H9 (cell line): ENCODE results near the gene CDC37. TPM values are rescaled to one million over a fixed set of nuclear protein-coding genes. Genes with fewer than 3 reads are reported as not detected.
"Not testable (repeated sequence)": the region's sequence is repeated elsewhere in the genome, so short reads cannot be mapped to it uniquely, and the experiment has no call there.

Experiments
- DNase-seq: peaks from one replicate; pipeline ENCODE4 v3.0.0-alpha.2; 2017
- H2AFZ ChIP-seq: one replicate; pipeline ENCODE4 v1.6.1; 2013; ENCODE audit warnings: mild to moderate bottlenecking, low read length, control low read depth, moderate library complexity
- H2AK5ac ChIP-seq: 2 replicates; pipeline ENCODE4 v1.6.1; 2013; ENCODE audit warnings: low read length, control low read depth, mixed read lengths; ENCODE audit not compliant: insufficient read length
- H2BK120ac ChIP-seq: one replicate; pipeline ENCODE4 v1.6.1; 2013; ENCODE audit warnings: low read depth, mild to moderate bottlenecking, low read length, control low read depth, inconsistent platforms; ENCODE audit not compliant: poor library complexity, severe bottlenecking
- H2BK12ac ChIP-seq: 2 replicates; pipeline ENCODE4 v1.6.1; 2013; ENCODE audit warnings: low read length, control low read depth, mixed read lengths, low read depth; ENCODE audit not compliant: insufficient read length
- H2BK15ac ChIP-seq: 2 replicates; pipeline ENCODE4 v1.6.1; 2013; ENCODE audit warnings: low read depth, low read length, control low read depth
- H2BK20ac ChIP-seq: one replicate; pipeline ENCODE4 v1.6.1; 2013; ENCODE audit warnings: low read depth, mild to moderate bottlenecking, low read length, control low read depth, inconsistent platforms; ENCODE audit not compliant: poor library complexity, severe bottlenecking
- H2BK5ac ChIP-seq: 2 replicates; pipeline ENCODE4 v1.6.1; 2013; ENCODE audit warnings: low read length, control low read depth, mixed read lengths; ENCODE audit not compliant: insufficient read length
- H3K14ac ChIP-seq: 2 replicates; pipeline ENCODE4 v1.6.1; 2013; ENCODE audit warnings: low read length, control low read depth; ENCODE audit not compliant: insufficient read depth
- H3K18ac ChIP-seq: 2 replicates; pipeline ENCODE4 v1.6.1; 2013; ENCODE audit warnings: low read depth, mild to moderate bottlenecking, mixed read lengths, low read length, control low read depth; ENCODE audit not compliant: insufficient read length
- H3K23ac ChIP-seq: 2 replicates; pipeline ENCODE4 v1.6.1; 2013; ENCODE audit warnings: low read length, control low read depth, mixed read lengths, low read depth; ENCODE audit not compliant: insufficient read length
- H3K23me2 ChIP-seq: 2 replicates; pipeline ENCODE4 v1.6.1; 2013; ENCODE audit warnings: low read depth, mild to moderate bottlenecking, mixed read lengths, low read length, control low read depth; ENCODE audit not compliant: insufficient read length, poor library complexity, severe bottlenecking
- H3K27ac ChIP-seq: 2 replicates; pipeline ENCODE4 v1.5.1; 2013; ENCODE audit warnings: low read length, control low read depth, mixed read lengths, low read depth; ENCODE audit not compliant: insufficient read length
- H3K27me3 ChIP-seq: 2 replicates; pipeline ENCODE4 v1.6.1; 2013; ENCODE audit warnings: low read length, control low read depth, inconsistent platforms; ENCODE audit not compliant: insufficient read depth
- H3K4ac ChIP-seq: 2 replicates; pipeline ENCODE4 v1.6.1; 2013; ENCODE audit warnings: low read depth, mild to moderate bottlenecking, control low read depth, inconsistent platforms, low read length, moderate library complexity
- H3K4me1 ChIP-seq: 2 replicates; pipeline ENCODE4 v1.6.1; 2013; ENCODE audit warnings: low read length, control low read depth, inconsistent platforms; ENCODE audit not compliant: insufficient read depth
- H3K4me2 ChIP-seq: 2 replicates; pipeline ENCODE4 v1.6.1; 2013; ENCODE audit warnings: low read length, control low read depth, mixed read lengths; ENCODE audit not compliant: insufficient read length, insufficient read depth
- H3K56ac ChIP-seq: 2 replicates; pipeline ENCODE4 v1.6.1; 2013; ENCODE audit warnings: low read depth, mild to moderate bottlenecking, mixed read lengths, low read length, control low read depth; ENCODE audit not compliant: insufficient read length
- H3K79me1 ChIP-seq: 2 replicates; pipeline ENCODE4 v1.6.1; 2013; ENCODE audit warnings: low read depth, mild to moderate bottlenecking, moderate library complexity, low read length, control low read depth, inconsistent platforms; ENCODE audit not compliant: insufficient read depth, poor library complexity, severe bottlenecking
- H3K79me2 ChIP-seq: 2 replicates; pipeline ENCODE4 v1.6.1; 2013; ENCODE audit warnings: low read length, control low read depth, inconsistent platforms; ENCODE audit not compliant: insufficient read depth
- H3K9ac ChIP-seq: 2 replicates; pipeline ENCODE4 v1.6.1; 2013; ENCODE audit warnings: low read length, control low read depth, mixed read lengths; ENCODE audit not compliant: insufficient read length; ENCODE audit errors: extremely low read depth
- H3K9me3 ChIP-seq: one replicate; pipeline ENCODE4 v1.6.1; 2013; ENCODE audit warnings: low read depth, low read length, inconsistent platforms; ENCODE audit not compliant: control insufficient read depth
- H3T11ph ChIP-seq: one replicate; pipeline ENCODE4 v1.6.1; 2013; ENCODE audit warnings: mild to moderate bottlenecking, low read length, control low read depth, inconsistent platforms
- H4K20me1 ChIP-seq: one replicate; pipeline ENCODE4 v1.6.1; 2013; ENCODE audit not compliant: control insufficient read depth, insufficient read length, insufficient read depth
- H4K5ac ChIP-seq: 2 replicates; pipeline ENCODE4 v1.6.1; 2013; ENCODE audit warnings: low read depth, mild to moderate bottlenecking, mixed read lengths, low read length, control low read depth; ENCODE audit not compliant: insufficient read length
- H4K8ac ChIP-seq: replicated peaks from 2 replicates; pipeline ENCODE4 v1.6.1; 2013; ENCODE audit warnings: low read length, control low read depth, mixed read lengths, low read depth; ENCODE audit not compliant: insufficient read length
- H4K91ac ChIP-seq: 2 replicates; pipeline ENCODE4 v1.6.1; 2013; ENCODE audit warnings: low read depth, mild to moderate bottlenecking, moderate library complexity, mixed read lengths, low read length, control low read depth; ENCODE audit not compliant: insufficient read length
- H3K27ac Mint-ChIP-seq, 3 experiments: 2 replicates in 2 of 3; 3 replicates in 1 of 3; pipeline ENCODE4 v1.8.0; 2020 to 2021; ENCODE audit warnings: mixed read lengths in 3 of 3, mild to moderate bottlenecking in 1 of 3, moderate library complexity in 1 of 3
- H3K27me3 Mint-ChIP-seq: 2 replicates; pipeline ENCODE4 v1.8.0; 2021; ENCODE audit warnings: low read depth, mild to moderate bottlenecking, moderate library complexity, mixed read lengths
- H3K36me3 Mint-ChIP-seq, 3 experiments: 2 replicates in 2 of 3; 3 replicates in 1 of 3; pipeline ENCODE4 v1.8.0; 2020 to 2021; ENCODE audit warnings: low read depth in 3 of 3, mixed read lengths in 3 of 3; ENCODE audit not compliant: insufficient read depth in 1 of 3
- H3K4me1 Mint-ChIP-seq, 2 experiments: 2 replicates each; pipeline ENCODE4 v1.8.0; 2020; ENCODE audit warnings: mixed read lengths in 2 of 2
- H3K4me3 Mint-ChIP-seq, 2 experiments: 2 replicates in 1 of 2; 3 replicates in 1 of 2; pipeline ENCODE4 v1.8.0; 2020 to 2021; ENCODE audit warnings: mild to moderate bottlenecking in 2 of 2, mixed read lengths in 2 of 2, moderate library complexity in 1 of 2
- H3K9me3 Mint-ChIP-seq, 2 experiments: 2 replicates in 1 of 2; 3 replicates in 1 of 2; pipeline ENCODE4 v1.8.0; 2020; ENCODE audit warnings: mild to moderate bottlenecking in 2 of 2, mixed read lengths in 2 of 2, moderate library complexity in 1 of 2
- WGBS: extraction: QIAGEN DNeasy Blood & Tissue Kit; methylation state at CpG from one replicate; pipeline ENCODE4 v1.1.7; 2013; ENCODE audit warnings: missing lambda C conversion rate, low lambda C conversion rate, mixed read lengths; ENCODE audit not compliant: insufficient read length; ENCODE audit errors: extremely low coverage; 5-methylcytosine and 5-hydroxymethylcytosine counted together
- total RNA-seq: library from RNA; stranded (reverse); gene quantifications from 2 replicates; pipeline ENCODE4 v1.2.1, GENCODE V29; 2021
- TF ChIP-seq, protein P1 (sequence below): fragments of 200-600 bp; sonication (generic); conservative IDR thresholded peaks from 3 replicates; pipeline ENCODE4 v1.8.0; 2021; ENCODE audit warnings: antibody characterized with exemption, mild to moderate bottlenecking

The CDC37 gene
- total RNA-seq, 1 experiment from 2014 or later = 155 TPM

DNA sequence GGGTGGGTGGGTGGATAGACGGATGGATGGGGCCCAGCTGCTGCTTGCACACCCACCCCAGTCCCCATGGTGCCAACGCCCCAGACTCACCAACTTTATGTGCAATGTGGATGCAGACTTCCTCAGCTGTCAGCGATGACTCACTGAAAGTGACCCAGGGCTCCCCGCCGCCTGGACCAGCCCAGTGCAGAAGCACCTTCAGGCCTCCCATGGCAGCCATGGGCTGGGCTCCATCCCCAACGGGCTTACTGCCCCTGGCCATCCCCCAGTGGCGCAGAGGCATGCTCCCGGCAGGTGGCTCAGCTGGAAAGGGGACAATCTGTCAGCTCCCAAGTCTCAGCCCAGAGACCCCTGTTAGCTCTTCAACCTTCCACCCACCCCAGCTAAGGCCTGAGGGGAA lies 25.2 kb downstream of the CDC37 start:
- no peak overlapping the region for H3T11ph ChIP-seq
- no peak overlapping the region for H2BK20ac ChIP-seq
- no peaks in the 10 kb centered on the region for H4K20me1 ChIP-seq
- TF ChIP-seq, protein P1, sequence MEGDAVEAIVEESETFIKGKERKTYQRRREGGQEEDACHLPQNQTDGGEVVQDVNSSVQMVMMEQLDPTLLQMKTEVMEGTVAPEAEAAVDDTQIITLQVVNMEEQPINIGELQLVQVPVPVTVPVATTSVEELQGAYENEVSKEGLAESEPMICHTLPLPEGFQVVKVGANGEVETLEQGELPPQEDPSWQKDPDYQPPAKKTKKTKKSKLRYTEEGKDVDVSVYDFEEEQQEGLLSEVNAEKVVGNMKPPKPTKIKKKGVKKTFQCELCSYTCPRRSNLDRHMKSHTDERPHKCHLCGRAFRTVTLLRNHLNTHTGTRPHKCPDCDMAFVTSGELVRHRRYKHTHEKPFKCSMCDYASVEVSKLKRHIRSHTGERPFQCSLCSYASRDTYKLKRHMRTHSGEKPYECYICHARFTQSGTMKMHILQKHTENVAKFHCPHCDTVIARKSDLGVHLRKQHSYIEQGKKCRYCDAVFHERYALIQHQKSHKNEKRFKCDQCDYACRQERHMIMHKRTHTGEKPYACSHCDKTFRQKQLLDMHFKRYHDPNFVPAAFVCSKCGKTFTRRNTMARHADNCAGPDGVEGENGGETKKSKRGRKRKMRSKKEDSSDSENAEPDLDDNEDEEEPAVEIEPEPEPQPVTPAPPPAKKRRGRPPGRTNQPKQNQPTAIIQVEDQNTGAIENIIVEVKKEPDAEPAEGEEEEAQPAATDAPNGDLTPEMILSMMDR = no peak
- H3K9me3 ChIP-seq = no peaks in the 10 kb centered on the region
- no peak overlapping the region for H2BK120ac ChIP-seq
- no peaks in the 10 kb centered on the region for H3K27me3 ChIP-seq
- no peak overlapping the region for H3K27ac ChIP-seq
- no peak for DNase-seq
- H3K27me3 Mint-ChIP-seq = no peaks in the 10 kb centered on the region
- H3K56ac ChIP-seq = no peak overlapping the region
- H3K4ac ChIP-seq = no peak overlapping the region
- no peak overlapping the region for H2AK5ac ChIP-seq
- no peak overlapping the region for H4K91ac ChIP-seq
- H2BK15ac ChIP-seq = no peak overlapping the region
- H3K9me3 Mint-ChIP-seq = no peaks in the 10 kb centered on the region; a peak in 1 of 5 replicates
- no peak overlapping the region for H2BK5ac ChIP-seq
- H2AFZ ChIP-seq = no peak overlapping the region
- no peak overlapping the region for H2BK12ac ChIP-seq
- H3K79me2 ChIP-seq = no peaks in the 10 kb centered on the region
- peaks cover 7 to 23% (median 21%) of the 10 kb centered on the region in 3 experiments; a peak in 6 of 7 replicates for H3K36me3 Mint-ChIP-seq
- H3K4me2 ChIP-seq = no peak overlapping the region
- H3K14ac ChIP-seq = no peak overlapping the region
- H3K9ac ChIP-seq = no peak overlapping the region
- no peak overlapping the region for H4K8ac ChIP-seq
- no peak overlapping the region for H4K5ac ChIP-seq
- no peaks in the 10 kb centered on the region for H3K4me1 ChIP-seq
- peaks cover 10 to 11% of the 10 kb centered on the region in 2 experiments for H3K4me1 Mint-ChIP-seq
- WGBS = no CpG with 5 or more reads among the region's 8 CpGs
- H3K79me1 ChIP-seq = no peaks in the 10 kb centered on the region
- H3K18ac ChIP-seq = no peak overlapping the region
- no peak overlapping the region; a peak in 1 of 5 replicates for H3K4me3 Mint-ChIP-seq
- H3K23ac ChIP-seq = no peak overlapping the region
- H3K23me2 ChIP-seq = peaks cover 4% of the 10 kb centered on the region
- no peak overlapping the region for H3K27ac Mint-ChIP-seq

DNA sequence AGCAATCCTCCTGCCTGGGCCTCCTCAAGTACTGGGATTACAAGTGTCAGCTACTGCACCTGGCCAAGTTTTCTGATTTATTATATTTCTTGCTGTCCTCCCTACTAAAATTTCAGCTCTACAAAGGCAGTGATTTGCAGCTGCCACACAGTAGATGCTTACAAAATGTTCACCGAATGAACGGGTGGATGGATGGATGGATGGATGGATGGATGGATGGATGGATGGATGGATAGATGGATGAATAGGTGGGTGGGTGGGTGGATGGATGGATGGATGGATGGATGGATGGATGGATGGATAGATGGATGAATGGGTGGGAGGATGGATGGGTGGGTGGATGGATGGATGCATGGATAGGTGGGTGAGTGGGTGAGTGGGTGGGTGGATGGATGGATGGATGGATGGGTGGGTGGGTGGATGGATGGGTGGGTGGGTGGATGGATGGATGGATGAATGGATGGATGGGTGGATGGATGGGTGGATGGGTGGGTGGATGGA lies 26.2 kb downstream of the CDC37 start:
- not testable (repeated sequence) for H3K27me3 ChIP-seq

More for the DNA sequence above, 26.2 kb downstream of the CDC37 start:
- not testable (repeated sequence) for H3K4me2 ChIP-seq, H3K4me3 Mint-ChIP-seq, H4K20me1 ChIP-seq, H2BK12ac ChIP-seq, H3K9me3 ChIP-seq, DNase-seq, H3K4me1 ChIP-seq, H3K27ac Mint-ChIP-seq, H2BK5ac ChIP-seq, H4K5ac ChIP-seq, H3K27ac ChIP-seq, H3K79me1 ChIP-seq, H3K18ac ChIP-seq, H3K4ac ChIP-seq, H4K8ac ChIP-seq, H3K23me2 ChIP-seq, H3K23ac ChIP-seq, H2AFZ ChIP-seq, H3K56ac ChIP-seq, H2AK5ac ChIP-seq, H2BK20ac ChIP-seq, H3K9me3 Mint-ChIP-seq, H2BK120ac ChIP-seq, H4K91ac ChIP-seq, H3T11ph ChIP-seq, H3K79me2 ChIP-seq, H3K9ac ChIP-seq, H3K14ac ChIP-seq, H3K27me3 Mint-ChIP-seq, H2BK15ac ChIP-seq
- no CpG with 5 or more reads among the region's 2 CpGs for WGBS
- H3K4me1 Mint-ChIP-seq = peaks cover 10 to 11% of the 10 kb centered on the region in 2 experiments
- H3K36me3 Mint-ChIP-seq = peaks cover 7 to 23% (median 21%) of the 10 kb centered on the region in 3 experiments; a peak in 6 of 7 replicates
